ENCODE results near the gene TMEM88. TPM values are rescaled to one million over a fixed set of nuclear protein-coding genes. Genes with fewer than 3 reads are reported as not detected.

Gene TMEM88
- total RNA-seq, 4 donors from 2014 or later = 0.91 to 5.9 (median 3.4) TPM

- intact Hi-C loops (cut with DNase I; ENCODE audit: low total_unique reads) = no loop called here
- peak overlapping the region; percentile 27 for H3K4me3 ChIP-seq (ENCODE audit: low read depth, poor library complexity, severe bottlenecking)
- peak in 1 of 2 donors; percentile 90 for DNase-seq (ENCODE audit: low spot score in 2 of 2)
- TF ChIP-seq CTCF (IDR thresholded peaks at IDR 0.05) = no peak
- TF ChIP-seq POLR2A (IDR thresholded peaks at IDR 0.05) = no peak
- 3 to 8% methylated on average over 29 of the region's 29 CpGs for WGBS, 2 donors
Observed at GRCh38 chr17:7856011-7856810, 1.3 kb downstream of the TMEM88 start.

DNA sequence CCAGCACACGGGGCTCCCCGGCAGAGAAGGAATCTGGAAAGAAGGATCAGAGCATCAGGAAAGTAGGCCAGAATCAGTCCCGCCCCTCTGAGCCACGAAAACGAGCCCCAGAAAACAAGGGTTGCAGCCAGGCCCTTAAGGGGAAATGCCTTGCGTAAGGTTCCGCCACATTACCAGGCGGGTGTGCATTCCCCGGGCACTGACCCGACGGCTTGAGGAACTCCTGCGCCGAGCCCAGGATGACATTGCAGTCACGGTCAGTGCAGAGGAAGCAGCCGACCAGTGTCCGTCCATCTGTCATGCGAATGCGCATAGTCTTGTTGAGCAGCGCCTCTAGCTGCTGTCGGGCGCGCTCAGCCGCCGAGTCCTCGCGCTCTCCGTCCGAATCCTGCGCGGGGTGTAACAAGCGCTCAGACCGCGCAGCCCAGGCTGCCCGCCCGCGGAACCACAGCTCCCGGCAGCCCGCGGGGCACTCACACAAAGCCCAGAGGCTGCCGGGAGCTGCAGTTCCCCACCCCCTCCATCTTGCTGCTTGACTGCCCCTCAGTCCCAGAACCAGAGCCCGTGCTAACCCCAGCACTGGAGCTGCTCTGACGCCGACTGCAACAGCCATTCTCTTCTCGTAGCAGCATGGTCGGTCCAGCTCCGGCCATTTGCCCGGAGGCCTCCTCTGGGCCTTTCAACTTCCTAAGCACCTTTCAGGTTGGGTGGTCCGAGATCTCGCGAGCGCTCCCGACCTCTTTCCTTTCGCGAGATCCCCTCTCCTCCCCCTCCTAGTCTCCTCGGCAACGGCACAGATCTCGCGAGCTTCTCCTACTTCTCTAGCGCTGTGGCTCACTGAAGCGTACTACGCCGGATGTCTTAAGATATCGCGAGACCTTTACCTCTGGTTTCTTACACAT is 2.2 kb downstream of the TMEM88 start, which contains the start of gene NAA38:
TSS of gene NAA38 (minus strand) at position 749 of the 902 bp plus-strand sequence. CDS start at position 653, 96 bp downstream.
- H3K4me3 ChIP-seq (ENCODE audit: low read depth, poor library complexity, severe bottlenecking) = peak within 1 kb of the TSS; percentile 27
- DNase-seq (ENCODE audit: low spot score in 2 of 2) = peak; percentile 98 to 99
- 1% methylated on average over 41 to 48 of the region's 64 CpGs for WGBS, 2 donors
- intact Hi-C loops (cut with DNase I; ENCODE audit: low total_unique reads) = no loop called here
- TF ChIP-seq POLR2A (IDR thresholded peaks at IDR 0.05) (no peak), CTCF (IDR thresholded peaks at IDR 0.05) (no peak)

DNA sequence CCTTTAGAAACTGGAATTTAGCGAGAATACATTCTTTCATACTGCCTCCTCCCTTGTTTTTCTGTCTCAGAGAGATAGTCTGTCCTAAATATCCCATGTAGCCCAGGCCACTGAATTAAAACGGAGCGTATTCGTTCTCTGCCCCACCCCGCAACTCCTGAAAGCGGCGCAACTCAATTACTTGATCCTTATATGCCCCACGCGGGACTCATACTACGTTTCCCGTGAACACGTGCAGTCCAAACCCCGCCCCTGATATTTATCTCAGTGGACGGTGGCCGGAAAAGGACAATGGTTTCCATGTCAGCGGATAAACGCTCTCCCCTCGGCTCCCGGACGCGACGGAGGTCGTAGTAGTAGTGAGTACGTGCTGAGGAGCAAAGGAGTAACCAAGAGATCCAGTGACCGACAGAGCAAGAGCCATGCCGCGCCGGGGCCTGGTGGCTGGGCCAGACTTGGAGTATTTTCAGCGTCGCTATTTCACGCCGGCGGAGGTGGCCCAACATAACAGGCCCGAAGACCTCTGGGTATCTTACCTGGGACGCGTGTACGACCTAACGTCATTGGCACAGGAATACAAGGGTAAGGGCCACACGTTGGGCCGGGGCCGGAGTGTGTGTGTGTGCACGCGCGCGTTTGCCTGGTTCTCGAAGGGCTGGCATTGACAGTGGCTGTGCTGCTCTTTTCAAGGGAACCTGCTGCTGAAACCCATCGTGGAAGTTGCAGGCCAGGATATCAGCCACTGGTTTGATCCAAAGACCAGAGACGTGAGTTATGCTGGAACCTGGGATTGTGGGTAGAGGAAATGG is 3.1 kb downstream of the TMEM88 start, which contains the start of gene CYB5D1:
TSS of gene CYB5D1 (plus strand) at position 291 of the 809 bp plus-strand sequence. CDS start at position 423, 132 bp downstream.
- peak within 1 kb of the TSS; percentile 27 for H3K4me3 ChIP-seq (ENCODE audit: low read depth, poor library complexity, severe bottlenecking)
- 0 to 1% methylated on average over 44 to 48 of the region's 48 CpGs for WGBS, 2 donors
- peak; percentile 94 to 98 for DNase-seq (ENCODE audit: low spot score in 2 of 2)
- intact Hi-C loops (cut with DNase I; ENCODE audit: low total_unique reads) = no loop called here
- TF ChIP-seq CTCF (IDR thresholded peaks at IDR 0.05) (no peak), POLR2A (IDR thresholded peaks at IDR 0.05) (no peak)

DNA sequence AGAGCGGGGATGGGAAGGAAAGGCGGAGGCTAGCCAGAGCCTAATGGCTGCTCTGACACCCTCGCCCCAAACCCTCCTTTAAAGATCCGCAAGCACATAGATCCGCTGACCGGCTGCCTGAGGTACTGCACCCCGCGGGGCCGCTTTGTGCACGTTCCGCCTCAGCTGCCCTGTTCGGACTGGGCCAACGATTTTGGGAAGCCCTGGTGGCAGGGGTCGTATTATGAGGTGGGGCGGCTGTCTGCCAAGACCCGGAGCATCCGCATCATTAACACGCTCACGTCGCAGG is 3.6 kb downstream of the TMEM88 start:
- TF ChIP-seq CTCF (IDR thresholded peaks at IDR 0.05) = no peak
- no peak for TF ChIP-seq POLR2A (IDR thresholded peaks at IDR 0.05)
- 10 to 13% methylated on average over 20 of the region's 20 CpGs for WGBS, 2 donors
- peak in 1 of 2 donors; percentile 89 for DNase-seq (ENCODE audit: low spot score in 2 of 2)
- peak overlapping the region; percentile 6 for H3K4me3 ChIP-seq (ENCODE audit: low read depth, poor library complexity, severe bottlenecking)
- intact Hi-C loops (cut with DNase I; ENCODE audit: low total_unique reads) = no loop called here

DNA sequence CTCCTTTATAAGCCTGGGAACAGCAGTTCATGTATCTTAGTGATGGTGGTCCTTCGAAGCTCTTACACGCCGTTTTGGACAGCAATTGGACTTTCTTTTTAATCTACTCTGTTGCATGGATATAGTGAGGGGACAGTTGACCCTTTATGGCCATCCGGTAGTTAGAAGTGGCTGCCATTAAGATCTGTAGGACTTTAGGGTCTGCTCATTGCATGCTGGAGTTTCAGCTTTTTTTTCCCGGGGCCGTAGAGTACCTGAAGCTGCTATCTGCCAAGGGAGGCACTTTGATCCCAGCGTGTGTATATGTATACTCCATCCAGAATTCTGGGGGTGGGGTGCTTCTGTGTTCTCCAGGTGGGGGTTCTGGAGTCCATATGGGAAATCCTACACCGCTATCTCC is 4.2 kb downstream of the TMEM88 start:
- 75 to 83% methylated on average over 8 of the region's 8 CpGs for WGBS, 2 donors

More for the DNA sequence above, 4.2 kb downstream of the TMEM88 start:
- intact Hi-C loops (cut with DNase I; ENCODE audit: low total_unique reads) = no loop called here
- no peak for TF ChIP-seq CTCF (IDR thresholded peaks at IDR 0.05)
- no peak for TF ChIP-seq POLR2A (IDR thresholded peaks at IDR 0.05)
- no peak overlapping the region for H3K4me3 ChIP-seq (ENCODE audit: low read depth, poor library complexity, severe bottlenecking)
- peak in 1 of 2 donors; percentile 48 for DNase-seq (ENCODE audit: low spot score in 2 of 2)
